GM12878 (cell line): ENCODE data around the gene LYPD5. TPM values are rescaled to one million over a fixed set of nuclear protein-coding genes. Genes with fewer than 3 reads are reported as not detected.

Source experiments
- BCL11A ChIP-seq: IDR thresholded peaks from 2 replicates; pipeline ENCODE4 v1.6.1; 2011; ENCODE audit warnings: low read depth, low read length
- BRCA1 ChIP-seq: IDR thresholded peaks from 2 replicates; pipeline ENCODE4 v1.6.1; 2011; ENCODE audit warnings: low read depth, low read length, improper control_type of control experiment
- CBFB ChIP-seq: IDR thresholded peaks from 2 replicates; pipeline ENCODE4 v1.6.1; 2016; ENCODE audit warnings: antibody characterized with exemption, low read depth
- CEBPB ChIP-seq, 2 experiments: fragments of 150-350 bp in 1 of 2; IDR thresholded peaks; 2 replicates each; pipeline ENCODE4 v1.6.1; 2012 to 2014; ENCODE audit warnings: low read depth in 2 of 2, low read length in 2 of 2, borderline replicate concordance in 1 of 2, inconsistent platforms in 1 of 2
- FOXK2 ChIP-seq: fragments of 450-650 bp; IDR thresholded peaks from 2 replicates; pipeline ENCODE4 v1.6.1; 2017; ENCODE audit warnings: mild to moderate bottlenecking, moderate library complexity
- FOXM1 ChIP-seq: IDR thresholded peaks from 2 replicates; pipeline ENCODE4 v1.6.1; 2012; ENCODE audit warnings: low read depth, mild to moderate bottlenecking, inconsistent platforms, low read length, moderate library complexity
- GABPA ChIP-seq: IDR thresholded peaks from 2 replicates; pipeline ENCODE4 v1.6.1; 2014; ENCODE audit warnings: antibody characterized with exemption, low read depth, mild to moderate bottlenecking, inconsistent platforms
- IKZF2 ChIP-seq, 2 experiments: fragments of 450-650 bp; IDR thresholded peaks; 2 replicates each; pipeline ENCODE4 v1.6.1; 2017; ENCODE audit warnings: mild to moderate bottlenecking in 2 of 2, moderate library complexity in 2 of 2
- KDM1A ChIP-seq: fragments of 200-600 bp; sonication (generic); IDR thresholded peaks from 2 replicates; pipeline ENCODE4 v1.6.1; 2016; ENCODE audit warnings: borderline replicate concordance
- MXI1 ChIP-seq: fragments of 150-350 bp; IDR thresholded peaks from 2 replicates; pipeline ENCODE4 v1.6.1; 2011; ENCODE audit warnings: low read depth, mild to moderate bottlenecking, inconsistent platforms, low read length, improper control_type of control experiment
- MYB ChIP-seq: fragments of 150-350 bp; IDR thresholded peaks from 2 replicates; pipeline ENCODE4 v1.6.1; 2014; ENCODE audit warnings: mild to moderate bottlenecking, low read depth, low read length, borderline replicate concordance
- NFYB ChIP-seq: IDR thresholded peaks from 2 replicates; pipeline ENCODE4 v1.6.1; 2011; ENCODE audit warnings: low read depth, mild to moderate bottlenecking, low read length, improper control_type of control experiment, moderate library complexity; ENCODE audit not compliant: insufficient read depth
- NR2C2 ChIP-seq: IDR thresholded peaks from 2 replicates; pipeline ENCODE4 v1.6.1; 2011; ENCODE audit warnings: borderline replicate concordance, low read depth; ENCODE audit not compliant: control insufficient read depth, insufficient read length
- RB1 ChIP-seq: fragments of 450-650 bp; formaldehyde crosslinking; IDR thresholded peaks from 2 replicates; pipeline ENCODE4 v1.6.1; 2017; ENCODE audit warnings: mild to moderate bottlenecking, borderline replicate concordance
- SMAD1 ChIP-seq: fragments of 450-650 bp; IDR thresholded peaks from 2 replicates; pipeline ENCODE4 v1.6.1; 2018; ENCODE audit warnings: mild to moderate bottlenecking, low read depth; ENCODE audit not compliant: partially characterized antibody
- SRF ChIP-seq, 2 experiments: IDR thresholded peaks; 2 replicates each; pipeline ENCODE4 v1.6.1; 2011; ENCODE audit warnings: low read depth in 2 of 2, low read length in 2 of 2, mild to moderate bottlenecking in 1 of 2, moderate library complexity in 1 of 2
- TBL1XR1 ChIP-seq: IDR thresholded peaks from 2 replicates; pipeline ENCODE4 v1.6.1; 2012; ENCODE audit warnings: low read depth, low read length, improper control_type of control experiment
- YBX1 ChIP-seq: fragments of 450-650 bp; IDR thresholded peaks from 2 replicates; pipeline ENCODE4 v1.6.1; 2016; ENCODE audit warnings: antibody characterized with exemption
- ZNF592 ChIP-seq: fragments of 450-650 bp; IDR thresholded peaks from 2 replicates; pipeline ENCODE4 v1.6.1; 2017; ENCODE audit warnings: mild to moderate bottlenecking, moderate library complexity
- ZNF687 ChIP-seq: fragments of 450-650 bp; IDR thresholded peaks from 2 replicates; pipeline ENCODE4 v1.6.1; 2017; ENCODE audit warnings: mild to moderate bottlenecking, moderate library complexity
- polyA plus RNA-seq, 11 experiments: library from polyadenylated mRNA; depleted of rRNA in 4 of 11; unstranded in 6 of 11; stranded (reverse) in 5 of 11; fragments of >200 nt; fragmentation: Nextera tagmentation in 4 of 11; fragmentation: Illumina TruSeq in 1 of 11; extraction: Ambion mirVana in 4 of 11; extraction: Trizol in 1 of 11; gene quantifications; 1 replicate in 1 of 11; 2 replicates in 10 of 11; pipeline versions ENCODE4 v1.2.1 to v1.2.3, GENCODE V29; 2011 to 2016; ENCODE audit warnings: inconsistent platforms in 2 of 11, missing spikeins in 2 of 11, low read depth in 1 of 11
- total RNA-seq, 4 experiments: library from RNA; depleted of rRNA in 3 of 4; stranded (reverse); fragments of >200 nt in 3 of 4; fragmentation: Illumina TruSeq in 1 of 4; extraction: Trizol in 1 of 4; gene quantifications; 2 replicates each; pipeline versions ENCODE4 v1.2.1 to v1.2.3, GENCODE V29; 2013 to 2021

The LYPD5 gene
- total and polyA plus RNA-seq, 10 of the 15 experiments (the other 5 are each of a cell fraction or from before 2014, with no cell fraction given): 0.04 to 2.2 (median 0.69) TPM; not detected in 1

- TF ChIP-seq BRCA1: no peak
- TF ChIP-seq TBL1XR1: no peak
- TF ChIP-seq GABPA: no peak
- TF ChIP-seq CEBPB (IDR thresholded peaks at IDR 0.05; ENCODE audit: borderline replicate concordance in 1 of 2, low read depth in 2 of 2, low read length in 2 of 2): no peak
- TF ChIP-seq NFYB: no peak; the same call in 1 of the 2 replicates
- TF ChIP-seq NR2C2: no peak
- no peak for TF ChIP-seq SMAD1
- TF ChIP-seq BCL11A: no peak
- no peak for TF ChIP-seq FOXK2
- no peak for TF ChIP-seq MYB
- 0 out of 4 replicates have a peak, but pooled peaks of 1 of the 2 experiments have one; percentile 33 for TF ChIP-seq SRF (IDR thresholded peaks at IDR 0.05; ENCODE audit: low read depth in 2 of 2, low read length in 2 of 2)
- peak; percentile 52 to 69; a peak in 2 of 4 replicates for TF ChIP-seq IKZF2 (IDR thresholded peaks at IDR 0.05)
- TF ChIP-seq FOXM1: no peak; the same call in 1 of the 2 replicates
- peak; percentile 96 for TF ChIP-seq RB1
- TF ChIP-seq ZNF592: no peak
- TF ChIP-seq CBFB: no peak; the same call in none of the 2 replicates
- TF ChIP-seq MXI1: peak; percentile 30; the same call in 1 of the 2 replicates
- TF ChIP-seq KDM1A: no peak
- no peak for TF ChIP-seq YBX1
- peak; percentile 72 for TF ChIP-seq ZNF687
Measured at GRCh38 chr19:43754503-43755255, 47.6 kb downstream of the LYPD5 start, which contains the start of gene SMG9 (continued).
